Fibroblast of upper back skin (primary cell): ENCODE results near the gene ABCB9.

ENCODE experiments used
- DNase-seq: peaks from one replicate; pipeline ENCODE4 v3.0.0-alpha.2; 2013

ABCB9 gene

DNA sequence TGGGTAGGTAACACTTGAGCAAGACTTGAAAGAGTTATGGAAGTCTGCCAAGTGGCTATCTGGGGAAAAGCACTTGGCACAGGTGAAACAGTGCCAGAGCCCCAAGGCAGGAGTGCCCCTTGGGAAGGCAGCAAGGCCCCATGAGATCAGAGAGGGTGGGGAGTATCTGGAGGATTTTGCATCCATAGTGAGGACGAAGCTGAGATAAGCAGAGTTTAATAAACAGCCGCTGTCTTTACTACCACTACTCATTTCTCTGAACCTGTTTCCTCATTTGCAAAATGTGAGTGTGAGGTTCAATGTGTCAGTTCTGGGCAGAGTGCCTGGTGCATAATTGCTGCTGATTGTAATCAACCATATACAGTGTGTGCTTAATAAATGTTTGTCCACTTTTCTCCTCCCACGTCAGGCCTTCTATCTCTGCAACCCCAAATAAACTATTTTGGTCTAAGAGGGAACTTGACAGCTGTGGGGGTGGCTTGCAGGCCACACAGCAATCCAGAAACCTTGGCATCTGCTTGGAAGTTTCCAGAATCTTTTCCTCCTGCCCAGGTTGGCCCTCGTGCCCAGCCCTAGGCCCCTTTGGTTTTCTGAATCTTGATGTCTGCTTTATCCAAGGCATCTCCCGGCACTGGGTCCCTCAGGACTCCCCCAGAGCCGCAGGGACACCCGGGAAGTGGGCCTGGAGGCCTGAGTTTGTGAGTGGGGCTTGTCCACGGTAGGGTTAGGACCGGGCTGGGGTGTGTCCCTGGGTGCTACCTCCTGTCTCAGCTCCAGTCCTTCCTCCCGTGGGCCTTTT lies 4.5 kb downstream of the ABCB9 start:
- no peak for DNase-seq

DNA sequence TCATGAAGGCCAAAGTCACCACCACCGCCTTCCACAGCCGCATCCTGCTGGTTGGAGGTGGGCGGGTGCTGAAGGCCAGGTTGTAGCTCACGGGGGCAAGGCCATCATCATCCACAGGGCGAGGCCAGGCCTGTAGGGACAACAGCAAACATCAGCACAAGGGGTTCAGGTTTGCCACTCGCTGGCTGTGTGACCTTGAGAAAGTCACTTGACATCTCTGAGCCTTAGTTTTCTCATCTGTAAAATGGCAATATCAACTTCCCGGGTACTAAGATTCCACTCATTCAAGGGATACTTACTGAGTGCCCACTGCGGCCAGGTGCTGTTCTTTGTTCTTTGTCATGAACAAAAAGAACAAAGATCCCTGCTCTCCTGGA lies 6.1 kb downstream of the ABCB9 start:
- DNase-seq = no peak

DNA sequence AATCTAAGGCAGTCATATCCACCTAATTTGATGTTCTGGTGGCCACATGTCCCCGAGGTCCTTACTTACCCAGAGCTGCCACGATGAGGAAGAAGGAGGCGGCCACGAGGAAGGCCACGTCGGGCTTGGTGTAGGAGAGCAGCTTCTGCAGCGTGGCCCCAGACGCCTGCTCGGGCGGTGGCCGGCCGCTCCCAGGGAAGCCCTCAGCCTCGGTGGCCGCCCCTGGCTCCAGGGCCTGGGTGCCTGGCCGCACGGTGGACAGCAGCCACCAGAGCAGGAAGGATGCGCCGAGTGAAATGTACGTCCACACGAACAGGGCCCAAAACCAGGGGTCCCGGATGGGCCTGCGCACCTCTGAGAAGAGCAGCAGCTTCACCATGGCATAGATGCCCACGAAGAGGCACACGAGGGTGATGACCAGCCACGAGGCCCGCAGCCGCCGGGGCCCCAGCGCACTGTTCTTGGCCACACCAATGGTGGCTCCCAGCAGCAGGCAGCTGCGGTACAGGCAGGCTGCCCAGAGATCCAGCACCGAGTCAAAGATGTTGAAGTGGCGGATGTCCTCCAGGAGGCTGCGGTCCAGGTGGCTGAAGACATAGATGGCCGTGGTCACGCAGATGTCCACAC lies 6.6 kb downstream of the ABCB9 start:
- no peak for DNase-seq

DNA sequence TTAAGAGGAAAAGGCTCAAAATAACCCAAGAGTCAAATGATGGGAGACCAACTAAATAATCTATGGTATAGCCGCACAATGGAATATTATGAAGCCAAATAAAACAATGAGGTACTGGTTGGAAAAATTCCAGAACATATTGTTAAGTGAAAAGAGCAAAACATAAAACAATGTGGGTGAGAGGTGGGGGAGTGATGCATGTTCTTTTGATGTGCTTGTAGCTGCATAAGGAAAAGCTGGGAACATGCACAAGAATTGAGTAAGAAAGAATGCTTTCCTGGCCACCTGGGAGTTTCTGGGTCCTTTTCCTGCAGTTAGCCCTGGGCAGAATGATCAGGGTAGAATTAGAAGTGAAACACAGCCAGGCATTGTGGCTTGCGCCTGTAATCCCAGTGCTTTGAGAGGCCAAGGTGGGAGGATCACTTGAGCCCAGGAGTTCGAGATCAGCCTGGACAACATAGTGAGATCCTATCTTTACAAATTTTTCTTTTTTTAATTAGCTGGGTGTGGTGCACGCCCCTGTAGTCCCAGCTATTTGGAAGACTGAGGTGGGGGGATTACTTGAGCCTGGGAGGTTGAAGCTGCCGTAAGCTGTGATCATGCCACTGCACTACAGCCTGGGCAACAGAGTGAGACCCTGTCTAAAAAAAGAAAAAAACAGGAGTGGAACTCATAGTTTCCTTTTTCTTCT lies 7.9 kb downstream of the ABCB9 start:
- peak; percentile 42 for DNase-seq

DNA sequence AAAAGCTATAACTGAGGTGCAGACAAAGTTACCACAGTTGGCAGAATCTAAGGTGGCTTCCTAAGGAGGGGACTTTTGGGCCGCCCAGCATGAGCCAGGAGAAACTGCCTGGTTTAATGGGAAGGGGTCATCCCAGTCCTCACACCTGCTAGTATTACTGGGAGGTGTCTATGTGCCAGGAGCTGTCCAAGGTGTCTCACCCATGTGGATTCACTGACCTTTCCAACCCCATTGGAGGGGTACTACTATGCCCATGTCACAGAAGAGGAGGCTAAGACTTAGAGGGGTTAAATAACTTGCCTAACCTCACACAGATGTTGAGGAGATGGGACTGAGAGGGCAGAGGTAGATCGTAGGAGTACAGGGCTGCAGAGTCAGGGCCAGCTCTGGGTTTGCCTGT lies 10.2 kb downstream of the ABCB9 start:
- DNase-seq = no peak

DNA sequence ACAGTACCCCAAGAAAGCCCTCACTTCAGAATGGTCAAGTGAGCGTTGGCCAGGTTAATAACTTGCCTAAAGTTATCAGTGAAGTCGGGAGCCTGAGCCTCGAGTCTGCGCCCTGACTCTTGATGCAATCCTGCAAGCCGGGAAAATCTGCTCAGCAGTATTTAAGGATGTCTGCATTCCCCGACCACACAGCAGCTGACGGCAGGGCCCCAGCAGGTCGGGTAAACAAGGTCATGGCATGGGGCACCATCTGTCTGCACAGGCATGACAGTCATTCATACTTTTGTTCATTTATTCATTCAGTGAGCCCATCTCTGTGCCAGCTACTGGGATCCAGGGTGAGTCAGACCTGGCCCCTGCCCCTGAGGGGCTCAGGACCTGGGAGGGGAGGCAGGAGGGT lies 11.1 kb downstream of the ABCB9 start:
- no peak for DNase-seq

DNA sequence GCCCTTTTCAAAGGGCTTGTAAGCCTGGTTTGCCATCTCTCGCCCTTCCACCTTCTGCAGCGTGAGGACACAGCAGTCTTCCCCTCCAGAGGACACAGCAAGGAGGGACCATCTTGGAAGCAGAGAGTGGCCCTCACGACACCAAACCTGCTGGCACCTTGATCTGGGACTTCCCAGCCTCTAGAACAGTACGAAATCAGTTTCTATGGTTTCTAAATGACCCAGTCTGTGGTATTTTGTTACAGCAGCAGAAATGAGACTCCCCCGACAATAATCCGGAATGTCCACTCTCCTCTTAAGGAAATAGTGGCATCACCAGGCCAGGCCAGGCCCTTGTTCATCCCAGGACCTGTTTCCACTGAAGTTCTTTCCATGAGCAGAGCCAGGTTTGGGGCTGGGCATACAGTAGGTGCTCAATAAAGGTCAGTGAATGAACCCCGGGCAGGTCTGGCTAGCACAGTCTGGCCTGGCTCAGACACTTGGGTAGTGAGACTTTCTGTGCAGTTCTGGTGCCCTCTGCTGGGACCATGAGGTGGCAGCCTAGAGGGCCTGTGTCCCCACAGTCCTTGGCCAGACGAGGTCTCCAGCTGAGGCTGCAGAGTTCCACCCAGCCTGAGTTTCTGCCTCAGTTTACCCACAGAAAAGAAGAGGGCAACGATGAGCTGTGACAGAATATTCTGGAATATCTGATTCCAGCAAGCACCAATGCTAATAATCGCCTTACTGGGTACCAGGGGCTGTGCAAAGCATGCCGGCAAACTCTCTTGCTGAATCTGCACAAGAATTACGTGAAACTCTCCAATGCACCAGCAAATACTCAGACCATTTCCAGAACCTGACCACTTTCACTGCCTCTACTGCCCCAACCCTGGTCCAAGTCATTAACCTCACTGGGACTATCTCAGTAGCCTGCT lies 14.0 kb downstream of the ABCB9 start:
- peak; percentile 67 for DNase-seq

DNA sequence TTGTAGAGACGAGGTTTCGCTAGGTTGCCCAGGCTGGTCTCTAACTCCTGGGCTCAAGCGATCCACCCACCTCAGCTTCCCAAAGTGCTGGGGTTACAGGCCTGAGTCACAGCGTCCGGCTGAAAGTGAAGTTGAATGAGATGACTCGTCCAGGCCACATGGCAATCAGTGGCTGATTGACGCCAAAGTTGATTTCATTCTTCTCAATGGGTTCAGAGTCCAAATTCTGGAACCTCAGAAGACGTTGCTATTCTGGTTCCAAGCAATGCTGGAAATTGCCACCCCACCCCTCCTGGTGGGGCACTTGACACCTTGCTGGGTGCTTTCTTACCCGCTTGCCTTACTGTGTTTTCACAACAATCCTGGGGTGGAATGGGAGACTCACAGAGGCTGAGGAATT lies 14.9 kb downstream of the ABCB9 start:
- DNase-seq = peak; percentile 44

DNA sequence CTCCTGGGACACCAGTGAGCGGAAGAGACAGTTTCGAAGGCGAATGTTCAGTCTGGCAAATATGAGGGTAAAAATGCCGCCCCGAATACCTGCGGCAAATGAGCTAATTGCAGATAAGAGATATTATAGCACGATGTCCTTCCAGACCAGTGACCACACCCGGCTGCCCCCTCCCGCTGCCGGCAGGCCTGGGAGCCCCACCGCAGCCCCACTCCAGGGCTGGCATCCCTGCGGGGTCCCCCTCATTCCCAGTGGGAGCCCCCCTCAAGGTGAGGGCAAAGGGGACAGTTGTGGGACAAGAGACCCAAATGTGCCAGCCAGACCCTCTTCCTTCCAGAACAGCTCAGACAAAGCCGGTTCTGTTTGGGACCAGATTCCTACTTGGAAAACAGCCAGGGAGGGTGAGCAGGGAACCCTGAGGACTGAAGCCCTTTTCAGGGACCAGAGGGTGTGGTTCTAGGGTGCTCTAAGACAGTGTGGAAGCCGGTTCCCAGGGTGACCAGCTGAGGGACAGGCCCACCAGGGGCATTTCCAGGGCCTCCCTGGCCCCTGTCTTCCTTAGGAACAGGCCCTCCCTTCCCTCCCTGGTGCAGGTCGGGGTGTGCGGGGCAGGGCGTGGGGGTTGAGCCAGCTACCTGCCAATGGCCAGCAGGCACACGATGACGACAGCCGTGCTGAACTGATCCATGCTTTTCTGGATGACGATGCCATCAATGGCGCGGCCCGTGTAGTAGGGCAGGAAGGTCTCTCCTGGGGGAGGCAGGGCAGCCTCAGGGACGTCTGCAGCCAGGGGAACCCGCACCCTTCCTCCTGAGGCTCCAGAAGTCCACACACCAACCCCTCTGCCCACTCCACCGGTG lies 16.2 kb downstream of the ABCB9 start:
- DNase-seq = no peak

DNA sequence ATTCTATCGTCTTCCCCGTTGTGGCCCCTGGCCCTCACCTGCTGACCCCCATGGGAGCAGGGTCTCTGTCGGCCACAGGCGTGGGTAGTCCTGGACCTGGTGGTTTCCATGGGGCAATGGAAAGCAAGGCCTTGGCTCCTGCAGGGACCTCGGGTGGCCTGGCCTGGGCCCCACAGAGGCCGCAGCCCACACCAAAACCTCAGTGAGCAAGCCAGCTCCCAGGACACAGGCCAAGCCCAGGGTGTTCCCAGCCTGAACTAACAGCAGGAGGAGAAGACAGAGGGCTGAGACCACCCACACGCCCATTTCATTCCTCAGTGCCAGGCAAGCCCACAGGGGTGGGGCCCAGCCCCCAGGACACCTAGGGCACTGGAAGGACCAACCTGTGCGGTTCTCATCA lies 16.9 kb downstream of the ABCB9 start:
- no peak for DNase-seq

DNA sequence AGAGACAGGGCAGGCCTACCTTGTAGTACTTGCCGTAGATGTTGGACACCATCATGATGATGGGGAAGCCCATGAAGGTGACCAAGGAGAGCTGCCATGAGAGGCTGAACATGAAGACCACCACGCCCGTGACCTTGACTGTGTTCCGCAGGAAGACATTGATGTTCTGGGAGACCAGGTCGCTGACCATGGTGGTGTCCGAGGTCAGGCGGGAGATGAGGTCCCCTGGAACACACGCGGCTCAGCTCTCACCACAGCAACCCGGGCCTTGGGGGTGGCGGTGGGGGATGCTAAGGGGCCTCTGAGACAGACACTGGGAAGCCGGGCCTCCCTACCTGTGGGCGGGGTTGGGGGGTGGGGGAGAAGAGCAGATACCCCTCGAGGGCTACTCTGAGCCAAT lies 17.7 kb downstream of the ABCB9 start:
- DNase-seq = no peak

DNA sequence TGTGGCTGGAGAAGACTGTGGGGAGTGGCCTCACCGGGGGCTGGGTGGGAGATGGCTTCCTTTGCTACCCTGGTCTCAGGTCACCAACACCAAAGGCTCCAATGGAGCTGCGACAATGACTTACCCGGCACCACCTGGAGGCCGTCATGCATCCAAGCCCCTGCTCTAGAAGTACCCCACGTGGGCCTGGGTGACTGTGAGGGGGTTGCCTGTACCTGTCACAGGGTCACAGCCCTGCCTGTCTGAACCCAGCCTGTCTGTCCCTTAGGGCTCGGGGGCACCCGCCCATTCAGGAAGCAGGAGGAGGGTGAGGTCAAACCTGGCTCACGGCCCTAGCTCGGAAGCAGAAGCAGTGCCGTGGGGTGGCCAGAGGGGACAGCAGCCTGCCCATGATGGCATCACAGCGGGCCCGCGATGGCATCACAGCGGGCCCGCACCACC lies 18.9 kb downstream of the ABCB9 start:
- no peak for DNase-seq

DNA sequence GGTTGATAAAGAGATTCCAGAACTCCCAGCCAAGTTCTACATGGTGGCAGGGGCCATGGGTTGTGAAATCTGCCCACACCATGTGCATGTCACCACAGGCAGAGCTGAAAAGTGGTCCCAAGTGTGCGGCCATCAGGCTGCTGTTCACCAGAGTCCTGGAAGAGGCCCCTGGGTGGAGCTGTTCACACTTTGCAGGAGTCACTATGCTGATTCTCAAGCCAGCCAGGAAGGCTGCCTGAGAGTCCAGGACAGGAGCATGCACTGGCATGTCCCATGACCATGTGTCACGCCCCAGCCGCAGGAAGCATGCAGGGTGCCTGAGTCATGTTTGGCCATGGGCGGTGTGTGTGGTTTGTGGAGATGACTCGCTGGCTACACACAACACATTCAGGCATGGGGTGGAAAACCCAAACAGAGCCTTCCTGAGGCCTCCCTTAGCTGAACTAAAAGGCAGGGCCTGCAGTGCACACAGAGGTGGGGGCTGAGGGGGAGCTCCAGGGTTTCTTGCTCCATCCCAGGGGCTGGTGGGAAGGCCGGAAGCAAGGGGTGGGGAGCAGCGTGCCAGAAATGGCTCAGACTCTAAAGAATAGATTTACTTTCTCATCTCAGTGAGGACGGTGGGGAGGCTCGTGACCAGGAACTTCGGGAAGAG lies 19.4 kb downstream of the ABCB9 start:
- DNase-seq = peak; percentile 99

DNA sequence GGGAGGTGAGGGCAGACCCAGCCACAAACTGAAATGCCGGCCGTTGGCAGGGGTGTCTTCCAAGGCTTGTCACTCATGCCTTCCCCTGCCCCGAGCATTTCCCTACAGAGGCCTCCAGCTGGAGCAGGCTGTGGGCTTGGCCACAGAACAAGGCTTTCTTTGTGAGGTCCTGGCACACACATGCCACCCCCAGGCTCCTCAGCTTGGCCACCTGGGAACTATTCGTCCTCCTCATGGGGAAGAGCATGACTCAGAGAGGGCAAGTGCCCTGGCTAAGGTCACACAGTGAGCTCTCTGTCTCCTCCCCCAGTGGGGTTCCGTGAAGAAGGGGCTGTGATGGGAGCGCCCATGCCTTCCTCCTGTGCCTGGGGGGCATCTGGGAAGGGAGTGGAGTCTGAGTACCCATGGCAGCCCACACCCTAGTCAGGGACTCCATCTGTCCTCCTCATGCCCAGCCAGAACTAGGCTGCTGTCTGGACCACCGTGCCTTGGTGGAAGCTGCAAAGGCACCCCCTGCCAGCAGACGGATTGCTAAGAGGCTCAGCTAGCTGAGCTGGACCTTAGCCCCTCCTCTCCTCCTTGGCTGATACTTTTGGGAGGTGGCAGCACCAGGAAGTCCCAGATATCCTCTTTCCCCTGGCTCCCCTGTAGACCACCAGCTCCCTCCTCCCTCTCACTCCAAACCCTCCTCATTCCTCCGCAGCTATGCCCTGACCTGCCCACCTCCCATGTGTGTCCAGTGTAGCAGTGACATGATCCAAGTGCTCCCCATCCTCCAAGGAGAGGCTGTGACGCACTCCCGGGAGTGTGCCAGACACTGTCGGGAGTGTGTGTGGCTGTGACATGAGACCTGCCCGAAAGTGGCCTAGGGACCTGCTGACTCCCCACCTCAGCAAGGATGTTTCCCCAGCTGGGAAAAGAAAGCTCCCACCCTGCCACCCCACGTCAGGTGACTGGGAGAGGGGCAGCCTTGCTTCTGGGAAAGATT lies 21.4 kb downstream of the ABCB9 start:
- DNase-seq = peak; percentile 10

DNA sequence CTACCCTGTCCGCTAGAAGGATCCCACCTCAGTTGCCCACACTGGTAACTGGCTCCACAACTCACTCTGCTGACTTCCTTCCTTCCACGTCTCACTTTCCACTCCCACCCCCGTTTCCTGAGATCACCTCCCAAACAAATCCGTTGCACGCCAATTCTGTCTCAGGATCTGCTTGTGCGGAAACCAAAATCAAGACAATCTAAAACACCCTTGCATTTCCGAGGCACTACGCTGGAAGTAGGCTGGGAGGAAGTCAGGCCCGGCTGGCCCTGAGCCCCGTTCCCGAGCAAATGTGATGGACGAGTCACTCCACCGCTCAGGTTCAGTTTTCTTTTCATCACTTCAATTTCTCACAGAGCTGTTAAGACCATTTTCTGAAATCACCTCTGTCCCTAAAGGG lies 23.1 kb downstream of the ABCB9 start:
- DNase-seq = peak; percentile 17

DNA sequence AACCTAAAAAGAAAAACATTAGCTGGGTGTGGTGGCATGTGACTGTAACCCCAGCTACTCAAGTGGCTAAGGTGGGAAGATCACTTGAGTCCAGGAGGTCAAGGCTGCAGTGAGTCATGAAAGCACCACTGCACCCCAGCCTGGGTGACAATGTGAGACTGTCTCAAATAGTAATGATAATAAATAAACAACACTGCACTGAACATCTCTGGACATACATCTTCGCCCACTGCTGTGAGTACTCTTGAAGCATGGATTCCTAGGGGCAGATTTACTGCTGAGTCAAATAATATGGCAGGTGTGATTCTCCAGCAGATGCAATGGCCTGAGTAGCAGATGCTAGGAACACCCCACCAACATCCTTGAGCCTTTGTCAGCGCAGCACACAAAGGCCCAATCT lies 23.6 kb downstream of the ABCB9 start:
- DNase-seq = no peak

DNA sequence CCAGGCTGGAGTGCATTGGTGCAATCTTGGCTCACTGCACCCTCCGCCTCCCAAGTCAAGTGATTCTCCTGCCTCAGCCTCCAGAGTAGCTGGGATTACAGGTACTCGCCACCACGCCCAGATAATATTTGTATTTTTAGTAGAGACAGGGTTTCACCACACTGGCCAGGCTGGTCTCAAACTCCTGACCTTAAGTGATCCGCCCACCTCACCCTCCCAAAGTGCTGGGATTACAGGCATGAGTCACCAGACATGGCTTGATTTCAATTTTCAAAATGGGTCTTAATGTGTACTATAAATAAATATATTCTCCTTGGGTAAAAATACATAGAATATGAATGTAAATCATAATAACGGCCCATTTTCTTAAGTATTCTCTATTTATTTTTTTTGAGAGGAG lies 24.9 kb downstream of the ABCB9 start:
- peak; percentile 48 for DNase-seq

DNA sequence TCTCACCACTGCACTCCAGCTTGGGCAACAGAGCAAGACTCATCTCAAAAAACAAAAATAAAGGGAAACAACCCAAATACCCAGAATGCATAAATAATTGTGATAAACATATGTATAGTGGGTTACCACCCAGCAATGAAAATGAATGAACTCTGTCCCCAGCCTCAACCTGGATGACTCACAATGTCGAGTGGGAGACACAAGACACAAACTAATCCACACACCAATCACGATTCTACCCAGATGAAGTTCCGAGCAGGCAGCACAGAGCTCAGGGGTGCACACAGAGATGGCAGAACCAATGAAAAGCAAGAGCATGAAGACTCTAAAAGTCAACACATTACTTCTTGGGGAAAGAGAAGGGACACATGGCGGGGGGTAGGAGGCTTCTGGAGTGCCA lies 27.1 kb downstream of the ABCB9 start:
- DNase-seq = no peak

DNA sequence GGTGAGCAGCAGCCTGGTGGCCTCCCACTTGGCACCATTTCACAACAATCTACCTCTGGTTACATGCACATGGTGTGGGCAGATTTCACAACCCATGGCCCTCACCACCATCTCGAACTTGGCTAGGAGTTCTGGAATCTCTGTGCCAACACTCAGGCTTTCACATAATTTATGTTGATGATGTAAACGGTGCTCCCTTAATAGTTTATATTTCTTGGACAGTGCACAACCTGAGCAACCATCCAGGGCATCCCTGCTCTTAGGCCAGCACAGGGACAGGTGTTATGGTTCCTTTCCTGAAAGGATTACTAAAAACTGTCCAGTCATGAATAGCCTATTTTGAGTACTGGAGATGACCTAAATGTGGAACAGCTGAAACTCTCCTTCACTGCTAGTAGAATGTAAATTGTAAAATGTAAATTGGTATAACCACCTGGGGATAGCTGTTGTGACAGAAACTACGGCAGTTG lies 28.6 kb downstream of the ABCB9 start:
- no peak for DNase-seq

DNA sequence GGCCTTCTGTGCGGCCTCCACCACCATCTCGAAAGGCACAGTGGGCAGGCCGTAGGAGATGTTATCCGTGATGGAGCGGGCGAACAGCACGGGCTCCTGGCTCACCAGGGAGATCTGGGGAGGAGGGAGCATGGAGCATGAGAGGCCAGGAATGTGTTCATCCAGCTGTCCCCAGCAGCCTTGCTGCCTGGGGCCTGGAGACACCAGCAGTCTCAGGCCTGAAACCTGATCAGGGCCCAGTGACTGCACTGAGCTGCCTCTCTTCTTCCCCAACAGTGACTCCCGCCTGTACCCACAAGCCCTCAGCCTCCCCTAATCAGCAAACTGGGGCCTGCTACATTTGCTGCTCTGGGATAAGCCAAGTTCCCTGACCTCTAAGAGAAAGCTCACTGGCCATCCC lies 30.9 kb downstream of the ABCB9 start:
- DNase-seq = no peak
